GM19468 (cell line): ENCODE data around the gene ARHGEF17.

ENCODE experiments used
- ATAC-seq: cut with Tn5 transposase; IDR thresholded peaks from one replicate; pipeline ENCODE4 v1.9.1; 2021; ENCODE audit warnings: mild to moderate bottlenecking, moderate library complexity, moderate number of reproducible peaks; ENCODE audit not compliant: unreplicated experiment; ENCODE audit errors: extremely low read depth

ARHGEF17 gene

DNA sequence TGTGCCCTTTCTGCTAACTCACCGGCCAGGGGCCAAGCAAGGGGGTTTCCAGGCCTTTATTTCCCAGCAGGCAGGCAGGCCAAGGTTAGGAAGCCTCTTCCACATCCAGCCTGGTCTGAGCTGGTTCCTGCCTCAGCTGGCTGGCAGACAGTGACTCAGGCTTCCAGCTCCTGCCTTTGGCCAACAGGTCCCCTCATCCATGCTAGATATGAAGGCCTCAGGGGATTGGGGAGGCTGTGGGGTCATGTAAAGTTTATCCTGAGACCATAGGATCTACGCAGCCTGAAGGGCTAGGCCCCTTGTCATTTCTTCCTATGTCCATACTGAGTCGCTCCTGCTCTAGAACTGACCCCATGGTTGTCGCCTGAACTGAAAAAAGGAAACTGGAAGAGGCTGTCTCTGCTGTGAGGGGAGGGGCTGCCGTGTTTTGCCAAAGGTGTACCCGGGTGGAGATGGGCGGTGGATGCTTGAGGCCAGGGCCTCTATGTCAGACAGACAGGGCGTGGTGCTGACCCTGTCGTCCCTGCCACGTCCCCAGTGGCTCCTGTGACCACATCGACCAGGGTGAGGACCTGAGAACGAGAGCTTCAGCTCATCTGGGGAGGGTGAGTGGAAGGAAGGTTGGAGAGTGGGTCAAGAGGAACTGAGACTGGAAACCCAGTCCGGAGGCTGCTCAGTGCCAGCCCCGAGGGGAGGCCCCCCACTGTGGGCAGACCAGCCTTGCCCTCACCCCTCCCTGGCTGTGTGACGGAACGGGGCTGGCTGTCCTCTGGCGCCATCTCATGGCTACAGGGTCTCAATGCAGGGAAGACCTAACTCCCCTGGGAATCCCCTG lies 19.0 kb upstream of the ARHGEF17 start:
- no peak for ATAC-seq

DNA sequence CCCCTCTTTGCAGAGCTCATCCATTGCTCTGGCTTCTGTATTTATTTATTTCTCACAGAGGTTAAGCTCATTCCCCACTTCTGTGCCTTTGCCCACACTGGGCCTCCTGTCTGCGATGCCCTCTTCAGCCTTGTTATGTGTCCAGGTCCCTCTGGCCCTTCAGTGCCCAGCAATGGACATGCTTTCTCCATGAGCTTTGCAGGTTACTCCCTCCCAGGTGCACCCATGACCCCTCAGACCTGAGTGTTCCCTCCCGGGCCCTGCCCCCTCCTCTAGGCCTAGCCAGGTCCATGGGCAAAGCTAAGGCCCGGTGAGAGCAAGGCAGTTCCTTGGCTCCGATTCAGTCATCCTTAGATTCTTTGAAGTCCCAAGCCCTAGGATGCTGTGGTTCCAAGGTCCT lies 17.5 kb upstream of the ARHGEF17 start:
- ATAC-seq: no peak

DNA sequence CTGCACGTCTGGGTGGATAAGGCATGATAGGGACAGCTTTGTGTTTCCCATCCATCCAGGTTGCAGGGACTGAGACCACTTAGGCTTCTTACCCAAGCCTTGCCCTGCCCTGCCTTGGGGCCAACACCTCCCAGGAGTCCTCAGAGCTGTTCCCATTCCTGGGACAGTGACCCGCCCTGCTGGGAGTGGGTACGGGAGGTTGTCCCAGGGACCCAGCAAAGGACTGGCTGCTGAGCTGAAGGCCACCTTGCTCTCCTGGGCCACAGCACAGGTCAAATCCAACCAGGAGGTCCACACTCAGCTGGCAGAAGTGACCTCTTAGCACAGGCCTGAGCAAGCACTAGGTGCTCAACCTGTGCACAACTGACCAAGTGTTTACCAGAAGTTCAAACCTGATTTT lies 16.9 kb upstream of the ARHGEF17 start:
- ATAC-seq: no peak

DNA sequence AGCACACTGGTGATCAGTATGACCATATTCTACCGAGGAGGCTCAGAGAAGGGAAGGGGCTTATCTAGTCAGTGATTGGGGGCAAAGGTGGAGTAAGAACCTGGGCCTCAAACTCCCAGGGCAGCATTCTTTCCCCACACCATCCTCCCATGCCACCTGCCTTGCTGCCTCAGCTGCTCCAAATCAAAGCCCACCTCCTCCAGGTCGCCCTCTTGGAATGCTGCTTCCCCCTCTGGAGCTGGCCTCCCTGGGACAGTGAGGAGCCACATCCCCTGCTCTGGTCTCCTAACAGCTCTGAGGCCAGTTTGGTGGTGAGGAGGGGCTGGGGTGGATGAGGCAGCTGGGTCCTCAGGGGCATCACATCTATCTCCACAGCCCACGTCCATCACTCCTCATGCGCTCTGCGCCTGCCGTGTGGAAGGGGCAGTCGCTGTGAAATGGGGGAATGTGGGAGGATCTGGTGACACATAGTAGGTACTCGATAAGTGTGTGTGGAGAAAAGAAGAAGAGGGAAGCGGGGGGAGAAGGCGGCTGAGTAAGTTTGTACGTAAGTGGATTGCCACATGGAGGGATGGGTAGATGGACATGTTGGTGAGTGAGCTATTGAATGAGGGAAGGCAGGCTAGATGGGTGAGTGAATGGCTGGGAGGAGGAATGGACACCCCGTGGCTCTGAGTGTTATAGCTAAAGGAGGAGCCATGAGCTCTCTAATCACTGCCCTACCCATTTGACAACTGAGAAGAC lies 16.1 kb upstream of the ARHGEF17 start:
- no peak for ATAC-seq

DNA sequence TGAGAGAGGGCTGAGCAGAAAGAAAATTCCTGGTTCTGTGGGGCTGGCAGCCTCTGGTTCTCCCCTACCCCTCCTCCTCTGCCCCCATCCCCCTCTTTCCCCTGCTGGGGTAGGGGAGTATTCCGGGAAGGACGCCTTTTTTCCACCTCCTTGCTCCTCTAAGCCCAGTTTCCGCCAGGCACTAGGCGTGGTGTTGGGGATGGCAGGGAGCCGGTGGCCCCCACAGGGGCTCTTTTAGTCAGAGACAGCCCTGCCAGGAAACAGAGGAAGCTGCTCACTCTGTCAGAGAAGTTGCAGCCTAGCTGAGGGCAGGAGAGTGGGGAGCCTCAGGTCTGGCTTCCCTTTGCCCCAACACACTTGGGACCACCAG lies 15.6 kb upstream of the ARHGEF17 start:
- ATAC-seq: no peak

DNA sequence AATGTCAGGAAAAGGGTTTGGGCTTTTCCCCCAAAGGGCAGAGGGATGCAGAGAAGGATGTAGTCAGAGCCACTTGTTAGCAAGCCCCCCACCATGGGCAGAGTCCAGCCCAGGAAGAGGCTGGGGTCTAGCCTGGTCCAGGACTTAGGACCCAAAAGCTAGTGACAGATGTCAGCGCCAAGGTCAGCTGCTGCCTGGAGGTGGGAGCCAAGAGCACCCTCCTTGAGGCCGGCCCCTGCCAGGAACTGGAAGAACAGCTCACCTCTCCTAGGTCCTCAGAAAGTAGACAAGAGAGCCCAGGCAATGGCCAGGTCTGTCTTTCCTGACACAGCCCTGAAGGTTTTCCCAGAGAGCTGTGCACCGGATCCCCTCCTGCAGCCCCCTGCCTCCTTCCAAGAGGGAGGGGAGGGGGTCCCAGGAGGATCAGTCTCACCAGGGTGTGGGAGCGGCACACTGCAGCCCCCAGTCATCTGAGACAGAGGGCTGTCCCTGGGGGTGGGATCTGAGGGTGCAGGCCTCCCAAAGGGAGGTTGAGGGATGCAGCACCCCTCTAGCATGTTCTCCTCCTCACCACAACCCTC lies 14.6 kb upstream of the ARHGEF17 start:
- ATAC-seq: no peak

DNA sequence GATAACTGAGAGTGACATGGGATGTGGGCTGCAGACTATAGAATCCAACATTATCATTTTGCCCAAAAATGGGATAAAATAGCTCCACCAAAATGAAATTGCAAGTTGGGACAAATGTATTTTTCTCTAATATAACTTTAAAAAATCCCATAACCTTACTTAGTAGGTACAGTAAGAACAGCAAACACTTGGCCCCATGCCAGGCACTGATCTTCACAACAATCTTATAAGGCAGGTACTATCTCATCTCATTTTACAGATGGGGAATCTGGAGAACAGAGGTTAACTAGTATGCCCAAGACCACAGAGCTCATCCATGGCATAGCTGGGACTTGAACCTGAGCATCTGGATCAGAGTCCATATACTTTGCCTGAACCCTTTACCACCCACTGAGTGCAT lies 13.5 kb upstream of the ARHGEF17 start:
- ATAC-seq: no peak

DNA sequence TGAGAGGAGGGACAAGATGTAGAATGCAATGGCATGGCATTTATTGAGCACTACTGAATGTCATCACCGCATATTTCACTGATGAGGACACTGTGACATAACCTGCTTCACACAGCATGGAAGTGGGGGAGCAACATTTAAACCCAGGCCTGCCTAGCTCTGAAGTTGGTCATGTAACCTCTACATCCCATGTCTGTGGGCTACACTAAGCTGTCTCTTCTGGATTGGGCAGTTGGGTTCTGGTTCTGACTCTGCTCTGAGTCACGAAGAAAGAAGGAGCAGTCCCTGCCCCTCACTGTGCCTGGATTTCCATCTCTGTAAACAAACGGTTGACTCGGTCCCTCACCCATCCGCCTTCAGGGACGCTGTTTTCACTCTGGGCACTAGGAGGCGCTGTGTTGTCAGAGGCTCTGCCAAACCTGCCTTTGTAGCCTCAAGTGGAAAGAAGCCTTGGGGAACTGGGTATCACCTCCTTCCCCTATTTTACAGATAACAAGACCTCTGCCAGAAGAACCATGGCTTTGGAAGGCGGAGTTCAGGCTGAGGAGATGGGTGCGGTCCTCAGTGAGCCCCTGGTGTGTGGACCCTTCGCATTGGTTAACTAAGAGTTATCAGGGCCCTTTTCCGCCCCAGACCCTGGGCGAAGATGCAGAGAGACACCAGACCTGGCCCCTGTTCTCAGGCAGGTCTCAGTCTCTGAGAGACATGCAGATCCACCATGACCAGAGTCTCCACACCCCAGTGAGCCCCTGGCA lies 12.7 kb upstream of the ARHGEF17 start:
- ATAC-seq: no peak

DNA sequence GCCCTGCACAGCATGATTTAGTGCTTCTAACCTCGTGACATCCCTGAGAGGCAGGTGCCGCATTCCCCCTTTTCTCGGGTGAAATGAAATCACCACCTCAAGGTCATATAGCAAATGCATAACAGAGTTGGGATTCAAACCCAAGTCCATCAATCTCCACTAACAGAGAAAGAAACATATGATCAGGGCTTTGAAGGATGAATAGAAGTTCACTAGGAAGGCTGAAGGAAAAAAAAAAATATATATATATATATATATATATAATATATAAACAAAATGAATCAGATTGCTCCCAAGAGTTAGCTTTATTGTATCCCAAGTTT lies 12.1 kb upstream of the ARHGEF17 start:
- no peak for ATAC-seq

DNA sequence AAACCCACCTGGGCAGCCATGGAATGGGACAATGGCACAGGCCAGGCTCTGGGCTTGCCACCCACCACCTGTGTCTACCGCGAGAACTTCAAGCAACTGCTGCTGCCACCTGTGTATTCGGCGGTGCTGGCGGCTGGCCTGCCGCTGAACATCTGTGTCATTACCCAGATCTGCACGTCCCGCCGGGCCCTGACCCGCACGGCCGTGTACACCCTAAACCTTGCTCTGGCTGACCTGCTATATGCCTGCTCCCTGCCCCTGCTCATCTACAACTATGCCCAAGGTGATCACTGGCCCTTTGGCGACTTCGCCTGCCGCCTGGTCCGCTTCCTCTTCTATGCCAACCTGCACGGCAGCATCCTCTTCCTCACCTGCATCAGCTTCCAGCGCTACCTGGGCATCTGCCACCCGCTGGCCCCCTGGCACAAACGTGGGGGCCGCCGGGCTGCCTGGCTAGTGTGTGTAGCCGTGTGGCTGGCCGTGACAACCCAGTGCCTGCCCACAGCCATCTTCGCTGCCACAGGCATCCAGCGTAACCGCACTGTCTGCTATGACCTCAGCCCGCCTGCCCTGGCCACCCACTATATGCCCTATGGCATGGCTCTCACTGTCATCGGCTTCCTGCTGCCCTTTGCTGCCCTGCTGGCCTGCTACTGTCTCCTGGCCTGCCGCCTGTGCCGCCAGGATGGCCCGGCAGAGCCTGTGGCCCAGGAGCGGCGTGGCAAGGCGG lies 11.4 kb upstream of the ARHGEF17 start:
- no peak for ATAC-seq

DNA sequence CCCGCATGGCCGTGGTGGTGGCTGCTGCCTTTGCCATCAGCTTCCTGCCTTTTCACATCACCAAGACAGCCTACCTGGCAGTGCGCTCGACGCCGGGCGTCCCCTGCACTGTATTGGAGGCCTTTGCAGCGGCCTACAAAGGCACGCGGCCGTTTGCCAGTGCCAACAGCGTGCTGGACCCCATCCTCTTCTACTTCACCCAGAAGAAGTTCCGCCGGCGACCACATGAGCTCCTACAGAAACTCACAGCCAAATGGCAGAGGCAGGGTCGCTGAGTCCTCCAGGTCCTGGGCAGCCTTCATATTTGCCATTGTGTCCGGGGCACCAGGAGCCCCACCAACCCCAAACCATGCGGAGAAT lies 10.9 kb upstream of the ARHGEF17 start:
- no peak for ATAC-seq

DNA sequence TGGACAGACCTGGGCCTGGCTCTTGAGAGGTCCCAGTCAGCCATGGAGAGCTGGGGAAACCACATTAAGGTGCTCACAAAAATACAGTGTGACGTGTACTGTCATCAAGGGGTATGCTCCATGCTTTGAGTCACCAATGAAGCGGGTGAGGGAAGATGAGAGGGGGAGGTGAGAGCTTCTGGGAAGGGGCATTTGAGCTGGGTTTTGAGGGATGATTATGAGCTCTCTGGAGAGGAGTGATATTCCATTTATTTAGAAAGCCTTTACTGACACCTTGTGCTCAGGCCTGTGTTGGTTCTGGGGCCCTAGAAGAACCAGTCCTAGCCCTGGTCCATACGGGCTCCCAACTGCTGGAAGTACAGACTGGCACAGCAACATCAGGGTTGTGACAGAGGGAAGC lies 10.4 kb upstream of the ARHGEF17 start:
- ATAC-seq: no peak

DNA sequence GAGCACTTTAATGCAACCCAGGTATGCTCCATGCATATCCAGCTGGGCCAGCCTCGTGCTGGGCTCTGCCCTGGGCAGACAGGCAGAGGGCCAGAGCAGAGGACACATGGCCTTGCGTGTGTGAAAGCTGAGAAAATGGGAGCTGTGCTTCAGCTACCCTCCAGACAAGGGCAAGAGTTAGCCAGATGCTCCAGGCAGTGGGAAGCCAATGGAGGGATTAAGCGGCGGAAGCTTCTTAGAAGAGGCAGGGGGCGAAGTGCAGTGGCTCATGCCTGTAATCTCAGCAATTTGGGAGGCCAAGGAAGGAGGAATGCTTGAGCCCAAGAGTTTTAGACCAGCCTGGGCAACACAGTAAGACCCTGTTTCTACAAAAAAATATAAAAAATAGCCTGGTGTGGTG lies 9.8 kb upstream of the ARHGEF17 start:
- ATAC-seq: no peak

DNA sequence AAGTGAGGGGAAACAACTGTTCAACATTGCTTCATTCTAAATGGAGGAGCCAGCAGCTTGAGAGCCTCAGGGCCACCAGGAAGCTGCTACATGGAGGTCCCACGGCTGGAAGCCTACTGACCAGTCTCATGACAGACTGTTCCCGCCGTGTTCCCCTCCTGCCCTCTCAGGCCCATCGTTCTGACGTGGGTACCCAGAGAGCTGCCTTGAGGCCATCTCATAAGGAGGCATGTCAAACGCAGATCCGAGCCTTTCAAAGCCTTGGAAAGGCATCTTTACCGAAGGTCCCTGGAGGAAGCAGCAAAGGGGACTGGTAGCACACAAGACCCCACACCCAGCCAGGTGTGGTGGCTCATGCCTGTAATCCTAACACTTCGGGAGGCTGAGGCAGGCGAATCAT lies 8.3 kb upstream of the ARHGEF17 start:
- ATAC-seq: no peak

DNA sequence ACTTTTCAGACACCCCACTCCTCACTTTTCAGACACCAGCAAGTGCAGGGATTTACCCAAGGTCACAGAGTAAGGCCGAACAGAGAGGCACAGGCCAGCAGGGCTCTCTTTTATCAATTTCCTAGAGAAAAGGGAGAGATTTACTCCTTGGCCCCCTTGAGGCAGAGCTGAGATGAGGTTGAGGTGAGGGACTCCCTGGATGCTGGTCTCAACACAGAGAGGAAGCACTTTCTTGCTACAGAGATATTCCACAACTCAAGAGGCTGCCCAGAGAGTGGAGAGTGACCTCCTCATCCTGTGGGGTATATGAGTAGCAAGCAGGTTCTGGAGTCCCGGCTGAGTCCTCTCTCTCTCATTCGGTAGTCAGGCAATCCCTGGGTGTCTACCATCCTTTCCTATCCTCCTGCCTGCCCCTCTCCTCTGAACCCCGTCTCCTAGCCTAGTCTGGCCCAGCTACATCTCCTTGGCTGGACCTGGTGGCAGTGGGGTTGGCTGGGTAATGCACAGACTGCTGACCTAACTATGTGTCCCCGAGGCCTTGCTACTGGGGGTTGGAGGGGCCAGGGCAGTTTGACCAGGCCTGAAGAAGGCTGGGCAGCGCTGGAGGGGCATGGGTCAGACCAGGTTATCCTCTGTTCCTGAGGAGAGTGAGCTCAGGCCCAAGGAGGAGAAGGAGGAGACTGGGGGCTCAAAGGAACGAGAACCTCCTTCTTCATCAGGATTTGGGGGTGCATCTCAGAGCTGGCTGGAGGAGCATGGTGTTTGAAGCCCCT lies 1.8 kb upstream of the ARHGEF17 start:
- ATAC-seq: no peak

DNA sequence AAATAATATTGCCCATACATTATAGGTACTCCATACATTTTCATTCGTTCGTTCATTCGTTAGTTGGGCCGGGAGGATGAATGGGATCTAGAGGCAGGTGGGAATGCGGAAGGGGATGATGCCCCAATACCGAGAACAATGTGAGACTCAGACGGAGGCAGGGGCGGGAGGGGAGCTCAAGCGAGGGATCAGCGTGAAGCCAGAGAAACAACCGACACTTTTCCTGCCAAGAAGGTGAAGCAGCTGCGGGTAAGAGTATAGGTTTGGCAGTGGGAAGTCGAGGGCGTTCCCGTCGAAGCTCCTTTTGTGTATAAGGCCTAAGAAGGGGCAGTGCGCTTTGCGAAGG lies 1.1 kb upstream of the ARHGEF17 start:
- no peak for ATAC-seq

DNA sequence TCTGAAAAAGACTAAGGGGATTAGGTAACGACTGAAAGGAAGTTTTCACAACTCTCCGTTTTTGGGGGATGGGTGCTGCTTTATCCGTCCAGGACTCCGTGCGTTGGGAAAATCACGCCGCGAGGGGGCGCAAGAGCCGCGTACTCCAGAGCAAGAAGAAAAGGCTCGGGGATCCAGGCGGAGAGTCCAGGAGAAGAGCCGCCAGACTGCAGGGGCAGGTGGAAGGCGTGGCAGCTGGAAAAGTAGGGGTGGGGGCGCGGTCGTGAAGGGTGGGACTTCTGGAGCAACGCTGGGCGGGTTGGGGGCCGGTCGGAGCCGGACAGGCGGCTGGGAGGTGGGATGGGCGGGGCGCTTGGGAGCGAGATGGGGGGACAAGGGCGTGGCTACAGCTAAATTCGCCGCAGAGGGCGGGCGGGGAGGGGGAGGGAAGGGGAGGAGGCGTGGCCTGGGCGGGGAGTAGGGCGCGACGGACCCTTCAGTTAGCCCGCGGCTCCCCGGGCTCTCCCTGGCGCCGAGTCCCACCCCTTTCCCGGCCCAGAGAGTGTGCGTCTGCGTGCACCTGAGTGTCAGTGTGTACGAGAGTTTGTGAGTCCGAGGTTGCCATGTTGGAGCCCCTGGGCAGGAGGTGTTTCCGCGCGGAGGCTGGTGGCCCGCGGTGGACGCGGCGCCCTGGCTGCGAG lies 613 bp upstream of the ARHGEF17 start:
- ATAC-seq: peak; percentile 18

DNA sequence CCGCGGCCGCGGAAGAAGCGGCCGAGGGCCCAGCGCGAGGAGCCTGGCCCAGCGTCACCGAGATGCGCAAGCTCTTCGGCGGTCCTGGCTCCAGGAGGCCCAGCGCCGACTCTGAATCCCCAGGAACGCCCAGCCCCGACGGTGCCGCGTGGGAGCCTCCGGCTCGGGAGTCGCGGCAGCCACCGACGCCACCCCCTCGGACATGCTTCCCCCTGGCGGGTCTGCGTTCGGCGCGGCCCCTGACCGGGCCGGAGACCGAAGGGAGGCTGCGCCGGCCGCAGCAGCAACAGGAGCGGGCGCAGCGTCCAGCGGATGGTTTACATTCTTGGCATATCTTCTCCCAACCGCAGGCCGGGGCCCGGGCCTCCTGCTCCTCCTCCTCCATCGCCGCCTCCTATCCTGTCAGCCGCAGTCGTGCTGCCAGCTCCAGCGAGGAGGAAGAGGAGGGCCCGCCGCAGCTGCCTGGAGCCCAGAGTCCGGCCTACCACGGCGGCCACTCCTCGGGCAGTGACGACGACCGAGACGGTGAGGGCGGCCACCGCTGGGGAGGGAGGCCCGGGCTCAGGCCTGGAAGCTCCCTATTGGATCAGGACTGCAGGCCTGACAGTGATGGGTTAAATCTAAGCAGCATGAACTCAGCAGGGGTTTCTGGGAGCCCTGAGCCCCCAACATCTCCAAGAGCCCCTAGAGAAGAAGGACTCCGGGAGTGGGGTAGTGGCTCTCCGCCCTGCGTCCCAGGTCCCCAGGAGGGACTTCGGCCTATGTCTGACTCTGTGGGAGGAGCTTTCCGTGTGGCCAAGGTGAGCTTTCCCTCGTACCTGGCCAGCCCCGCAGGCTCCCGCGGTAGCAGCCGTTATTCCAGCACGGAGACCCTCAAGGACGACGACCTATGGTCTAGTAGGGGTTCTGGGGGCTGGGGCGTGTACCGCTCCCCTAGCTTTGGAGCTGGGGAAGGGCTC lies 1.2 kb downstream of the ARHGEF17 start:
- ATAC-seq: no peak
